ENCODE data around the gene BCAR3.

The BCAR3 gene

DNA sequence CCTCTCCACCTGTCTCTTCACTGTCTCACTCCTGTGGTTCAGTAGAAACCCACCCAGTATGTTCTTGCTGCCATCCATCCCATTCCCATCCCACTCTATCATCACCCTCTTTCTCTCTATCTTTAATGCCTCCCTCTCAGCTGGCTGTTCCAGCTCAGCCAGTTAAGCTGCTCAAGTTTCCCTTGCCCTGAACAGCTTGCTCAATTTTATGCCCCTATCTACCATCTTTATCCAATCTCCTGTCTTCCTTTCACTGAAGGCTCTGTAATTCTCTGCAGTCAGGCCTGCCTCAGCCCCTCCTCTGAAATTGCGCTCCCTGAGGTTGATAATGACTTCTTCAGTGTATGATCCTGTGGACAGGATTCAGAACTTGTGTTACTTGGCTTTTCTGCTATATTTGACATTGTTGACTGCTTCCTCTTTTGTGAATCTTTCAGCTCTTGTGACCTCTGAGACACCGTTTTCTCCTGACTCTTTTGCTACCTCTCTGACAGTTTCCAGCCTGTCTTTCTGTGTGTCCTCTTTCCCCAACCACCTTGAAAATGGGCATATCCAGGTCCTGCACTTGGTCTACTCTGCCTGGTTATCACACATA, 13.9 kb upstream of the BCAR3 start:
- in situ Hi-C loops (cut with HindIII; ENCODE audit: low sequenced_read_pairs), result no loop called here
- no peak for DNase-seq (ENCODE audit: low read depth)
- H3K4me3 ChIP-seq (ENCODE audit: low read depth, low read length), result no peak overlapping the region
- TF ChIP-seq, protein P1, sequence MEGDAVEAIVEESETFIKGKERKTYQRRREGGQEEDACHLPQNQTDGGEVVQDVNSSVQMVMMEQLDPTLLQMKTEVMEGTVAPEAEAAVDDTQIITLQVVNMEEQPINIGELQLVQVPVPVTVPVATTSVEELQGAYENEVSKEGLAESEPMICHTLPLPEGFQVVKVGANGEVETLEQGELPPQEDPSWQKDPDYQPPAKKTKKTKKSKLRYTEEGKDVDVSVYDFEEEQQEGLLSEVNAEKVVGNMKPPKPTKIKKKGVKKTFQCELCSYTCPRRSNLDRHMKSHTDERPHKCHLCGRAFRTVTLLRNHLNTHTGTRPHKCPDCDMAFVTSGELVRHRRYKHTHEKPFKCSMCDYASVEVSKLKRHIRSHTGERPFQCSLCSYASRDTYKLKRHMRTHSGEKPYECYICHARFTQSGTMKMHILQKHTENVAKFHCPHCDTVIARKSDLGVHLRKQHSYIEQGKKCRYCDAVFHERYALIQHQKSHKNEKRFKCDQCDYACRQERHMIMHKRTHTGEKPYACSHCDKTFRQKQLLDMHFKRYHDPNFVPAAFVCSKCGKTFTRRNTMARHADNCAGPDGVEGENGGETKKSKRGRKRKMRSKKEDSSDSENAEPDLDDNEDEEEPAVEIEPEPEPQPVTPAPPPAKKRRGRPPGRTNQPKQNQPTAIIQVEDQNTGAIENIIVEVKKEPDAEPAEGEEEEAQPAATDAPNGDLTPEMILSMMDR (IDR thresholded peaks at IDR 0.05; ENCODE audit: low read depth, low read length, missing control alignments), result no peak

DNA sequence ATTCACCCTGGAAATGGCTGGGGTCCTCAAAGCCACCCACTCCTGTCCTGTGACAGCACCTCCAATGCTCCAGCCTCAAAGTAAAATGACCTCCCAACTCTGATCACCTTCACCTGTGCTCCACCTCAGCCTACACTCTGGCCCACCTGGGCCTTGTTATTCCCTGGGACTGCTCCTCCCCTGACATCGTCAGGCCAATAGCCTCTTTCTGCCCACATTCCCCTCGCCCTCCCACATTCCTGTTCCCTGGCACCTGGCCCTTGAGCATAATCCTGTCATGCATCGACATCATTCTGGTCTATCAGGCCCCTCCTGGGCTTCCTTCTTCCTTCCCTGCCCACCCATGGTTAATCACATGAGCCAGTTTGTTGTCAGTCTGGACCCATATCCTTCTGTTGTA, 13.2 kb upstream of the BCAR3 start:
- in situ Hi-C loops (cut with HindIII; ENCODE audit: low sequenced_read_pairs), result no loop called here
- no peak for DNase-seq (ENCODE audit: low read depth)
- TF ChIP-seq, protein P1 (IDR thresholded peaks at IDR 0.05; ENCODE audit: low read depth, low read length, missing control alignments), result no peak
- H3K4me3 ChIP-seq (ENCODE audit: low read depth, low read length), result no peak overlapping the region

DNA sequence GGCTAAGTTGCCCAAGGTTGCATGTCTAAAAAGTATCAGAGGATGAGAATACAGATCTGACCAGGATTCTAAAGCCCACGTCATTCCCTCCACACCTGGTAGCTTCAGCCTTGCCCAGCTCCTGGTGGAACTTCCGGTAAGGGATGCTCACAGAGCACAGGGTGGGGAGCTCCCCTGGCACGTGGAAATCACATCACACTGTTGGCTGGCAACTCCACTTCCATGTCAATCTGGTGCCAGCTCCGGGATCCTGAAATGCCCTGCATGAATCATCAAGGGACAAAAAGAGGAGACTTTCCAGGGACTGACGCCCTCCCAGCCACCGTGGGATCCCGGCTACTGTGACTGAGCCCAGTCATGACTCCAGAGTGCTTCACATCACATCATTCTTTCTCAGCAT, 12.4 kb upstream of the BCAR3 start:
- TF ChIP-seq, protein P1 (IDR thresholded peaks at IDR 0.05; ENCODE audit: low read depth, low read length, missing control alignments), result no peak
- DNase-seq (ENCODE audit: low read depth), result no peak
- H3K4me3 ChIP-seq (ENCODE audit: low read depth, low read length), result no peak overlapping the region
- in situ Hi-C loops (cut with HindIII; ENCODE audit: low sequenced_read_pairs), result no loop called here

DNA sequence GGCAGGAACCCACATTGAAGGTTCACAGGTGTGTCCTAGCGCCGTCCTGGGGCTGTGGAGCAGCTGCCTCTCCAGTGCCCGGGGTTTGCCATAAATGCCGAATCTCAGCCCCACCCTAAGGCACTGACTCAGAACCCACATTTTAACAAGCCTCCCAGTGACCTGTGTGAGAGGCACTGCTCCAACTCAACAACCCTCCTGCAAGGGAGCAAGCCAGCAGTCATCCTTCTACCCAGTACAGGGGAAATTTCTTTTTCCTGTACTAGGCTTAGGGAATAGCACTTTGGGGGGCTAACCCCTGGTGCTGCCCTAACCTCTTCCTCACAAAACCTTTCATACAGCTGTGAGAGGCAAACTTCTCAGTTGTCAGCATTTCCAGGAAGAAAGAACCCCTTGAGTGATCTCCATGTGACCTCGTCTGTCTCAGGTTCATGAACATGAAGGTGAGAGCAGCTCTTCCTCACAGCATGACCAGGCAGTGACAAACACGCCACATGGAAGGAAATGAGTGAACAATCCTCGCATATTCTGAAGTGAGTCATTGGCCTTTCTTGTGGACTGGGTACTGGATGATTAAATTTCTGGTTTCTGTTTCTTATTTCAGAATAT, 11.4 kb upstream of the BCAR3 start:
- no peak for DNase-seq (ENCODE audit: low read depth)
- no peak overlapping the region for H3K4me3 ChIP-seq (ENCODE audit: low read depth, low read length)
- in situ Hi-C loops (cut with HindIII; ENCODE audit: low sequenced_read_pairs), result no loop called here
- TF ChIP-seq, protein P1 (IDR thresholded peaks at IDR 0.05; ENCODE audit: low read depth, low read length, missing control alignments), result no peak

DNA sequence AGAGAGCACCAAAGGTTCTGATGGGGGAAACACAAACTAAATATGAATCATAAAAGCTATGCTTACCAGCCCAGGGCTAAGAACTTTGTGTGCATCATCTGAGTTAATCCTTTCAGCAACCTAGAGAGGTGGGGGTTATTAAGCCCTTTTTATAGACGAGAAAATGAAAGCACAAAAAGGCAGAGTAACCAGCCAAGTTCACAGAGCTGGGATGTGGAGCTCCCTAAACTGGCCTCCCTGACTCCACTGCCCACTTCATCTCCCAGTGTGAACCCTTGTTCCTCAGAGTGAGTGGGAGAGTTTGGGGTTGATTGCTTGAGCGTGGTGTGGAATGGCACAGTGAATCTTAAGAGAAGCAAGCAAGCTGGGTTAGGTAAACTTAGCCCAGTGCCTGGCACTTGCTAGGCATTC, 10.8 kb upstream of the BCAR3 start:
- in situ Hi-C loops (cut with HindIII; ENCODE audit: low sequenced_read_pairs), result no loop called here
- TF ChIP-seq, protein P1 (IDR thresholded peaks at IDR 0.05; ENCODE audit: low read depth, low read length, missing control alignments), result no peak
- no peak overlapping the region for H3K4me3 ChIP-seq (ENCODE audit: low read depth, low read length)
- DNase-seq (ENCODE audit: low read depth), result no peak

DNA sequence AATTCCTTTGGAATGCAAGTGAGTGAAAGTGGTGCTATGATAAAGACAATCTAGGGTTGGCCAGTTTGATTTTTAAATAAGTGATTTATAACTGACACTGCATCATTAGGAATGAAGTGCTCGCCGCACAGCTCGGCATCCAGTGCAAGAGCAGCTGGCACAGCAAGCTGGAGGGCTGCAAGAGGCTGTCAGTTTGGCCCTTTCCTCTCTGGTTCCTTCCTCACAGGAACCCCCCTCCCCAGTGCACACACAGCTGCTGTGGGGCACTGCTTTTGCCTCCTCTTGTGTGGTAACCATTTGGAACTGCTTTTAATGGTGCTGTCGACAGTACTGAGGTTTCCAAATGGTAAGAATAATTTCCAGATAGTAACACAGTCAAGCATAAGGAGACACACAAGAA, 10.4 kb upstream of the BCAR3 start:
- in situ Hi-C loops (cut with HindIII; ENCODE audit: low sequenced_read_pairs), result no loop called here
- DNase-seq (ENCODE audit: low read depth), result no peak
- no peak overlapping the region for H3K4me3 ChIP-seq (ENCODE audit: low read depth, low read length)
- TF ChIP-seq, protein P1 (IDR thresholded peaks at IDR 0.05; ENCODE audit: low read depth, low read length, missing control alignments), result no peak
